A673 (cell line): ENCODE measurements around the gene SERPINE1.
"Not testable (repeated sequence)": the region's sequence is repeated elsewhere in the genome, so short reads cannot be mapped to it uniquely, and the experiment has no call there.

Experiments used
- EZH2 ChIP-seq: fragments of 200-600 bp; sonication (generic); IDR thresholded peaks from 2 replicates; pipeline ENCODE4 v1.6.1; 2017; ENCODE audit warnings: borderline replicate concordance, low read depth, mild to moderate bottlenecking, mixed read lengths, antibody characterized with exemption, low read length; ENCODE audit not compliant: poor library complexity, severe bottlenecking
- TF ChIP-seq, protein P1 (sequence below): fragments of 300-800, 200-600 bp; sonication (generic); conservative IDR thresholded peaks from 2 replicates; pipeline ENCODE4 v1.5.1; 2017; ENCODE audit warnings: low read depth, mild to moderate bottlenecking, antibody characterized with exemption, low read length, moderate library complexity, mixed read lengths

DNA sequence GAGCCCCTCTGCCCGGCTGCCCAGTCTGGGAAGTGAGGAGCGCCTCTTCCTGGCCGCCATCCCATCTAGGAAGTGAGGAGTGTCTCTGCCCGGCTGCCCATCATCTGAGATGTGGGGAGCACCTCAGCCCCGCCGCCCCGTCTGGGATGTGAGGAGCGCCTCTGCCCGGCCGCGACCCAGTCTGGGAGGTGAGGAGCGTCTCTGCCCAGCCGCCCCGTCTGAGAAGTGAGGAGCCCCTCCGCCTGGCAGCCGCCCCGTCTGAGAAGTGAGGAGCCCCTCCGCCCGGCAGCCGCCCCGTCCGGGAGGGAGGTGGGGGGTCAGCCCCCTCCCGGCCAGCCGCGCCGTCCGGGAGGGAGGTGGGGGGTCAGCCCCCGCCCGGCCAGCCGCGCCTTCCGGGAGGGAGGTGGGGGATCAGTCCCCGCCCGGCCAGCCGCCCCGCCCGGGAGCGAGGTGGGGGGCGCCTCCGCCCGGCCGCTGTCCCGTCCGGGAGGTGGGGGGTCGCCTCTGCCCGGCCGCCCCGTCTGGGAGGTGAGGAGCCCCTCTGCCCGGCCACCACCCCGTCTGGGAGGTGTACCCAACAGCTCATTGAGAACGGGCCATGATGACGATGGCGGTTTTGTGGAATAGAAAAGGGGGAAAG, 34.5 kb upstream of the SERPINE1 start:
- TF ChIP-seq, protein P1, sequence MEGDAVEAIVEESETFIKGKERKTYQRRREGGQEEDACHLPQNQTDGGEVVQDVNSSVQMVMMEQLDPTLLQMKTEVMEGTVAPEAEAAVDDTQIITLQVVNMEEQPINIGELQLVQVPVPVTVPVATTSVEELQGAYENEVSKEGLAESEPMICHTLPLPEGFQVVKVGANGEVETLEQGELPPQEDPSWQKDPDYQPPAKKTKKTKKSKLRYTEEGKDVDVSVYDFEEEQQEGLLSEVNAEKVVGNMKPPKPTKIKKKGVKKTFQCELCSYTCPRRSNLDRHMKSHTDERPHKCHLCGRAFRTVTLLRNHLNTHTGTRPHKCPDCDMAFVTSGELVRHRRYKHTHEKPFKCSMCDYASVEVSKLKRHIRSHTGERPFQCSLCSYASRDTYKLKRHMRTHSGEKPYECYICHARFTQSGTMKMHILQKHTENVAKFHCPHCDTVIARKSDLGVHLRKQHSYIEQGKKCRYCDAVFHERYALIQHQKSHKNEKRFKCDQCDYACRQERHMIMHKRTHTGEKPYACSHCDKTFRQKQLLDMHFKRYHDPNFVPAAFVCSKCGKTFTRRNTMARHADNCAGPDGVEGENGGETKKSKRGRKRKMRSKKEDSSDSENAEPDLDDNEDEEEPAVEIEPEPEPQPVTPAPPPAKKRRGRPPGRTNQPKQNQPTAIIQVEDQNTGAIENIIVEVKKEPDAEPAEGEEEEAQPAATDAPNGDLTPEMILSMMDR = not testable (repeated sequence)
- not testable (repeated sequence) for TF ChIP-seq EZH2
